NCI-H1694 (cell line): ENCODE data around the gene LURAP1L.
"Not testable (repeated sequence)": the region's sequence is repeated elsewhere in the genome, so short reads cannot be mapped to it uniquely, and the experiment has no call there.

ENCODE experiments used
- DNase-seq: peaks from one replicate; lab custom pipeline; 2025; lab: John Stamatoyannopoulos, UW

Gene LURAP1L

DNA sequence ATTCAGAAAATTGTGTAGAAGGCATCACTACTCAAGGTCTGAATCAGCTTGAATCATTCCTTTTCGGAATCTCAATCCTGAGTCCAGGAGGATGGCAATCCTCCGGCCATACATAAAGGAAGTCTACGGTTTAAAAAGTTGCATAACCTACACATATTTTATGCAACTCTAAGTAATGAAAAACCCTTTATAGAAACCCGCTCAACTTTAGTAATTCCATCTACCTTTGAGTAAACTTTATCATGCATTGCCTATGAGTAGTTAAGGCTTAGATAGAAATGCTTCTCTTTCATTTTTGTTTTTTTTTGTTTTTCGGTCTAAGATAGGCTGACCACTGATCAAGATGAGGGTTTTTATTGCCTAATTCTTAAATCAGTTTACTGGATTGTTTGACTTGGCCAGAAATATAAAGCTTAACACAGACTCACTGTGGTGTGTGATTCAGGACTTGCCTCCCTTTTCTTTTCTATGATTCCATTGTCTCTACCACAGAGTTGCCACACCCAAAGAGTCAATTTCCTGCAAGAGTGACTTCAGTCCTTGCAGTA is 85.0 kb downstream of the LURAP1L start:
- DNase-seq: no peak

DNA sequence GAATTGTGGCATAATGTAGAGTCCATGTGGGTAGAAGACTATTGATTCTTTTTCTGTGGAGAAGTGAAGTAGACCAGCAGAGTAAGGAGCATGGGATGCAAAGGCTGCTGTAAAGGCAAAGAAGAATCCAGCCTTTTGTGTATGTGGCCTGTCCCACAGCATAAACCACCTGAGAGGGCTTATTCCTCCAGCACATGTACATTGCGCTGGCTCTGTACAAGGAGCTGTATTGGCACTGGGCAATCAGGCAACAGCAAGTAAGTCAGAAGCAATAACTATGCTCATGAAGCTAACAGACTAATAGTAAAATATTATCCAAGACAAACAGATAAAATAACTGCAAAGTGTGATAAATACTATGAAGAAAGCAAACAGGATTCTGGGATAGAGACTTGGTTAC is 86.2 kb downstream of the LURAP1L start:
- DNase-seq: no peak

DNA sequence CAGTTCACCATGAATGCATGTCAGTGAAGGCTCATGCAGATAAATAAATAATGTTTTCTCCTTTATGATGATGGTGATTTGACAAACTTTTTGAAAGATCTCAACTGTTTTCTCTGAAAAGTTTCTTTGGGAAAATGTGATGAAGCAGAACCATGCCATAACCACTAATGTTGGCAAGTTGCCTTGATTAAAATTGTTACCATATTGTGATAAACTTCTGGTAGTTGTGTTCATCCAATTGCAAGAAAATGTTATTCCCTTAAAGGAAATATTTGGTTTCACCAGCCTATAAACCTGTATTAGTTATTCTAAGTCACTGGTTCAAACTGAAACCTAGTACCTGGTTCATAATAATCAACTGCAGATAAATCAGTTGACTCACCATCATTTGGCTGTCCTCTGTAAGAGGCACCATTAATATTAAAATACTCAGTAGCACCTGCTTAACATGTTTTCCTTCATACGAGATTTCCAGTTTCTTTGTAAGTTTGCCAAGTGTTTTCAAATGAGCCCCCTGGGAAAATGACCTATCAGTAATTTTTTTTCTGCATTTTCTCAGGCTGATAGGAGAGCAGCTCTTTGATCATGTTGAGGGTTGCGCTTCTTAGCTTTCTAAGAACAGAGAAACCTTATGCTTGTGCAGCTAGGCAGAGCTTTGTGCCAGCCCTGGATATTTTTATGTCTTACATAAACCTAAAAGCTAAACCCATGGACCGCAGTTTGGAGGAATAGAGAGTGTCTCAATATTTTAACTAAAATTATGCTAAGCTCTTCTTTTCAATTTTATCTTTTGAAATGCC is 88.0 kb downstream of the LURAP1L start:
- no peak for DNase-seq

DNA sequence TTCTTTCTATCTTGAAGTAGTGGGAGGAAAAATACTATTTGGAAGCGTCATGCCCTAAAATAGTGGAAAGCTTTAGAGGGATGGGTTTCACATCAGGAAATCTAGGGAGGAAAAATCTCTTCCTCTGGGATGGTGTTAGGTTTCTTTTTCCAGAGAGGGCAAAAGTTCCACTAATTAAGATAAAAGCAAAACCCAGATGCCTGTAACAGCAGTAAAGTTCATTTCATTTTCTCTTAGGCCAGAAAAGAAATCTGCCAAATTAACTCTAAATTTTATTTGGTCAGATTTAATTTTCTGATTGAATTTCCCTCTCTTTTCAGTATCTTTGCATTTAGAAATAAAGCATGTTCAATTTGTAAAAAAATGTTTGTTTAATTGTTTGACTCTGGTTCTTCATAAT is 88.8 kb downstream of the LURAP1L start:
- DNase-seq: no peak

DNA sequence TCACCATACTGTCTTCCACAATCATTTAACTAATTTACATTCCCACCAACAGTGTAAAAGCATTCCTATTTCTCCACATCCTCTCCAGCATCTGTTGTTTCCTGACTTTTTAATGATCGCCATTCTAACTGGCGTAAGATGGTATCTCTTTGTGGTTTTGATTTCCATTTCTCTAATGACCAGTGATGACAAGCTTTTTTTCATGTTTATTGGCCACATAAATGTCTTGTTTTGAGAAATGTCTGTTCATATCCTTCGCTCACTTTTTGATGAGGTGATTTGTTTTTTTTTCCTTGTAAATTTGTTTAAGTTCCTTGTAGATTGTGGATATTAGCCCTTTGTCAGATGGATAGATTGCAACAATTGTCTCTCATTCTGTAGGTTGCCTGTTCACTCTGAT is 90.6 kb downstream of the LURAP1L start:
- not testable (repeated sequence) for DNase-seq
